H9 (cell line): ENCODE data around the gene SPRY2. TPM values are rescaled to one million over a fixed set of nuclear protein-coding genes. Genes with fewer than 3 reads are reported as not detected.

Experiments used
- DNase-seq: peaks from one replicate; pipeline ENCODE4 v3.0.0-alpha.2; 2017
- H2AFZ ChIP-seq: one replicate; pipeline ENCODE4 v1.6.1; 2013; ENCODE audit warnings: mild to moderate bottlenecking, low read length, control low read depth, moderate library complexity
- H2AK5ac ChIP-seq: 2 replicates; pipeline ENCODE4 v1.6.1; 2013; ENCODE audit warnings: low read length, control low read depth, mixed read lengths; ENCODE audit not compliant: insufficient read length
- H2BK120ac ChIP-seq: one replicate; pipeline ENCODE4 v1.6.1; 2013; ENCODE audit warnings: low read depth, mild to moderate bottlenecking, low read length, control low read depth, inconsistent platforms; ENCODE audit not compliant: poor library complexity, severe bottlenecking
- H2BK12ac ChIP-seq: 2 replicates; pipeline ENCODE4 v1.6.1; 2013; ENCODE audit warnings: low read length, control low read depth, mixed read lengths, low read depth; ENCODE audit not compliant: insufficient read length
- H2BK15ac ChIP-seq: 2 replicates; pipeline ENCODE4 v1.6.1; 2013; ENCODE audit warnings: low read depth, low read length, control low read depth
- H2BK20ac ChIP-seq: one replicate; pipeline ENCODE4 v1.6.1; 2013; ENCODE audit warnings: low read depth, mild to moderate bottlenecking, low read length, control low read depth, inconsistent platforms; ENCODE audit not compliant: poor library complexity, severe bottlenecking
- H2BK5ac ChIP-seq: 2 replicates; pipeline ENCODE4 v1.6.1; 2013; ENCODE audit warnings: low read length, control low read depth, mixed read lengths; ENCODE audit not compliant: insufficient read length
- H3K14ac ChIP-seq: 2 replicates; pipeline ENCODE4 v1.6.1; 2013; ENCODE audit warnings: low read length, control low read depth; ENCODE audit not compliant: insufficient read depth
- H3K18ac ChIP-seq: 2 replicates; pipeline ENCODE4 v1.6.1; 2013; ENCODE audit warnings: low read depth, mild to moderate bottlenecking, mixed read lengths, low read length, control low read depth; ENCODE audit not compliant: insufficient read length
- H3K23ac ChIP-seq: 2 replicates; pipeline ENCODE4 v1.6.1; 2013; ENCODE audit warnings: low read length, control low read depth, mixed read lengths, low read depth; ENCODE audit not compliant: insufficient read length
- H3K23me2 ChIP-seq: 2 replicates; pipeline ENCODE4 v1.6.1; 2013; ENCODE audit warnings: low read depth, mild to moderate bottlenecking, mixed read lengths, low read length, control low read depth; ENCODE audit not compliant: insufficient read length, poor library complexity, severe bottlenecking
- H3K27ac ChIP-seq: 2 replicates; pipeline ENCODE4 v1.5.1; 2013; ENCODE audit warnings: low read length, control low read depth, mixed read lengths, low read depth; ENCODE audit not compliant: insufficient read length
- H3K27me3 ChIP-seq: 2 replicates; pipeline ENCODE4 v1.6.1; 2013; ENCODE audit warnings: low read length, control low read depth, inconsistent platforms; ENCODE audit not compliant: insufficient read depth
- H3K4ac ChIP-seq: 2 replicates; pipeline ENCODE4 v1.6.1; 2013; ENCODE audit warnings: low read depth, mild to moderate bottlenecking, control low read depth, inconsistent platforms, low read length, moderate library complexity
- H3K4me1 ChIP-seq: 2 replicates; pipeline ENCODE4 v1.6.1; 2013; ENCODE audit warnings: low read length, control low read depth, inconsistent platforms; ENCODE audit not compliant: insufficient read depth
- H3K4me2 ChIP-seq: 2 replicates; pipeline ENCODE4 v1.6.1; 2013; ENCODE audit warnings: low read length, control low read depth, mixed read lengths; ENCODE audit not compliant: insufficient read length, insufficient read depth
- H3K56ac ChIP-seq: 2 replicates; pipeline ENCODE4 v1.6.1; 2013; ENCODE audit warnings: low read depth, mild to moderate bottlenecking, mixed read lengths, low read length, control low read depth; ENCODE audit not compliant: insufficient read length
- H3K79me1 ChIP-seq: 2 replicates; pipeline ENCODE4 v1.6.1; 2013; ENCODE audit warnings: low read depth, mild to moderate bottlenecking, moderate library complexity, low read length, control low read depth, inconsistent platforms; ENCODE audit not compliant: insufficient read depth, poor library complexity, severe bottlenecking
- H3K79me2 ChIP-seq: 2 replicates; pipeline ENCODE4 v1.6.1; 2013; ENCODE audit warnings: low read length, control low read depth, inconsistent platforms; ENCODE audit not compliant: insufficient read depth
- H3K9ac ChIP-seq: 2 replicates; pipeline ENCODE4 v1.6.1; 2013; ENCODE audit warnings: low read length, control low read depth, mixed read lengths; ENCODE audit not compliant: insufficient read length; ENCODE audit errors: extremely low read depth
- H3K9me3 ChIP-seq: one replicate; pipeline ENCODE4 v1.6.1; 2013; ENCODE audit warnings: low read depth, low read length, inconsistent platforms; ENCODE audit not compliant: control insufficient read depth
- H3T11ph ChIP-seq: one replicate; pipeline ENCODE4 v1.6.1; 2013; ENCODE audit warnings: mild to moderate bottlenecking, low read length, control low read depth, inconsistent platforms
- H4K20me1 ChIP-seq: one replicate; pipeline ENCODE4 v1.6.1; 2013; ENCODE audit not compliant: control insufficient read depth, insufficient read length, insufficient read depth
- H4K5ac ChIP-seq: 2 replicates; pipeline ENCODE4 v1.6.1; 2013; ENCODE audit warnings: low read depth, mild to moderate bottlenecking, mixed read lengths, low read length, control low read depth; ENCODE audit not compliant: insufficient read length
- H4K8ac ChIP-seq: replicated peaks from 2 replicates; pipeline ENCODE4 v1.6.1; 2013; ENCODE audit warnings: low read length, control low read depth, mixed read lengths, low read depth; ENCODE audit not compliant: insufficient read length
- H4K91ac ChIP-seq: 2 replicates; pipeline ENCODE4 v1.6.1; 2013; ENCODE audit warnings: low read depth, mild to moderate bottlenecking, moderate library complexity, mixed read lengths, low read length, control low read depth; ENCODE audit not compliant: insufficient read length
- H3K27ac Mint-ChIP-seq, 3 experiments: 2 replicates in 2 of 3; 3 replicates in 1 of 3; pipeline ENCODE4 v1.8.0; 2020 to 2021; ENCODE audit warnings: mixed read lengths in 3 of 3, mild to moderate bottlenecking in 1 of 3, moderate library complexity in 1 of 3
- H3K27me3 Mint-ChIP-seq: 2 replicates; pipeline ENCODE4 v1.8.0; 2021; ENCODE audit warnings: low read depth, mild to moderate bottlenecking, moderate library complexity, mixed read lengths
- H3K36me3 Mint-ChIP-seq, 3 experiments: 2 replicates in 2 of 3; 3 replicates in 1 of 3; pipeline ENCODE4 v1.8.0; 2020 to 2021; ENCODE audit warnings: low read depth in 3 of 3, mixed read lengths in 3 of 3; ENCODE audit not compliant: insufficient read depth in 1 of 3
- H3K4me1 Mint-ChIP-seq, 2 experiments: 2 replicates each; pipeline ENCODE4 v1.8.0; 2020; ENCODE audit warnings: mixed read lengths in 2 of 2
- H3K4me3 Mint-ChIP-seq, 2 experiments: 2 replicates in 1 of 2; 3 replicates in 1 of 2; pipeline ENCODE4 v1.8.0; 2020 to 2021; ENCODE audit warnings: mild to moderate bottlenecking in 2 of 2, mixed read lengths in 2 of 2, moderate library complexity in 1 of 2
- H3K9me3 Mint-ChIP-seq, 2 experiments: 2 replicates in 1 of 2; 3 replicates in 1 of 2; pipeline ENCODE4 v1.8.0; 2020; ENCODE audit warnings: mild to moderate bottlenecking in 2 of 2, mixed read lengths in 2 of 2, moderate library complexity in 1 of 2
- WGBS: extraction: QIAGEN DNeasy Blood & Tissue Kit; methylation state at CpG from one replicate; pipeline ENCODE4 v1.1.7; 2013; ENCODE audit warnings: missing lambda C conversion rate, low lambda C conversion rate, mixed read lengths; ENCODE audit not compliant: insufficient read length; ENCODE audit errors: extremely low coverage; 5-methylcytosine and 5-hydroxymethylcytosine counted together
- total RNA-seq: library from RNA; stranded (reverse); gene quantifications from 2 replicates; pipeline ENCODE4 v1.2.1, GENCODE V29; 2021
- TF ChIP-seq, protein P1 (sequence below): fragments of 200-600 bp; sonication (generic); conservative IDR thresholded peaks from 3 replicates; pipeline ENCODE4 v1.8.0; 2021; ENCODE audit warnings: antibody characterized with exemption, mild to moderate bottlenecking

The SPRY2 gene
- total RNA-seq, 1 experiment from 2014 or later, result 56.4 TPM

DNA sequence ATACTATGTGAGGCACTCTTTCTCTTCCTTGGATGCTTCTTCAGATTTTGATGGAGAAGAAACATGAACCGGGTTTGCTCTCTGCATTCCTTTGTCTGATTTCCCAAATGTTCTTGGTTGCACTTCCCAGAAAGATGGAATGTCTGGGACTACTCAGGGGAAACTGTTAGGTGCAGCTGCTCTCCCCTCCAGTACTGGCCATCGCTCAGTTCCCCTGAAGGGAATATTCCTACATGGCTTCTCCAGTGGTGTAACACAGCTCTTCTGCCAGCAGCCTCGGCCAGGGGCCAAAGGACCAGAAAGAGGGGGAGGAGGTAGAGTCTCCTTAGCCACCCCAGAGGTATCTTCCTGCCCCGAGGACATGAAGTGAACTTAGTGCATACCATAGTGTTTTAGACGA is 33.5 kb upstream of the SPRY2 start:
- Histone ChIP-seq H3K9ac (no peak overlapping the region), H3K23ac (no peak overlapping the region), H3K27me3 (no peaks in the 10 kb centered on the region), H3K4me2 (no peak overlapping the region), H3K4me1 (no peaks in the 10 kb centered on the region), H3K23me2 (no peaks in the 10 kb centered on the region), H3K79me2 (no peaks in the 10 kb centered on the region), H4K91ac (no peak overlapping the region), H3K79me1 (no peaks in the 10 kb centered on the region), H2BK120ac (no peak overlapping the region), H4K20me1 (no peaks in the 10 kb centered on the region), H2AFZ (no peak overlapping the region), H2BK15ac (no peak overlapping the region), H4K5ac (no peak overlapping the region), H2AK5ac (no peak overlapping the region), H3T11ph (no peak overlapping the region), H3K56ac (no peak overlapping the region), H3K9me3 (no peaks in the 10 kb centered on the region), H3K4ac (no peak overlapping the region), H3K18ac (no peak overlapping the region), H2BK12ac (no peak overlapping the region), H3K27ac (no peak overlapping the region), H4K8ac (no peak overlapping the region), H2BK20ac (no peak overlapping the region), H3K14ac (no peak overlapping the region), H2BK5ac (no peak overlapping the region)
- H3K4me1 Mint-ChIP-seq, result no peaks in the 10 kb centered on the region
- H3K4me3 Mint-ChIP-seq, result no peak overlapping the region
- H3K27me3 Mint-ChIP-seq, result no peaks in the 10 kb centered on the region
- TF ChIP-seq, protein P1, sequence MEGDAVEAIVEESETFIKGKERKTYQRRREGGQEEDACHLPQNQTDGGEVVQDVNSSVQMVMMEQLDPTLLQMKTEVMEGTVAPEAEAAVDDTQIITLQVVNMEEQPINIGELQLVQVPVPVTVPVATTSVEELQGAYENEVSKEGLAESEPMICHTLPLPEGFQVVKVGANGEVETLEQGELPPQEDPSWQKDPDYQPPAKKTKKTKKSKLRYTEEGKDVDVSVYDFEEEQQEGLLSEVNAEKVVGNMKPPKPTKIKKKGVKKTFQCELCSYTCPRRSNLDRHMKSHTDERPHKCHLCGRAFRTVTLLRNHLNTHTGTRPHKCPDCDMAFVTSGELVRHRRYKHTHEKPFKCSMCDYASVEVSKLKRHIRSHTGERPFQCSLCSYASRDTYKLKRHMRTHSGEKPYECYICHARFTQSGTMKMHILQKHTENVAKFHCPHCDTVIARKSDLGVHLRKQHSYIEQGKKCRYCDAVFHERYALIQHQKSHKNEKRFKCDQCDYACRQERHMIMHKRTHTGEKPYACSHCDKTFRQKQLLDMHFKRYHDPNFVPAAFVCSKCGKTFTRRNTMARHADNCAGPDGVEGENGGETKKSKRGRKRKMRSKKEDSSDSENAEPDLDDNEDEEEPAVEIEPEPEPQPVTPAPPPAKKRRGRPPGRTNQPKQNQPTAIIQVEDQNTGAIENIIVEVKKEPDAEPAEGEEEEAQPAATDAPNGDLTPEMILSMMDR, result no peak
- no peaks in the 10 kb centered on the region for H3K9me3 Mint-ChIP-seq
- WGBS, result no CpG with 5 or more reads among the region's 5 CpGs
- no peaks in the 10 kb centered on the region; a peak in 1 of 7 replicates for H3K36me3 Mint-ChIP-seq
- DNase-seq, result no peak
- peak overlapping the region in 1 of 3 experiments; percentile 29; a peak in 1 of 7 replicates for H3K27ac Mint-ChIP-seq
